Measurements from ENCODE around the gene ZBTB14. TPM values are rescaled to one million over a fixed set of nuclear protein-coding genes. Genes with fewer than 3 reads are reported as not detected.

The ZBTB14 gene, protein sequence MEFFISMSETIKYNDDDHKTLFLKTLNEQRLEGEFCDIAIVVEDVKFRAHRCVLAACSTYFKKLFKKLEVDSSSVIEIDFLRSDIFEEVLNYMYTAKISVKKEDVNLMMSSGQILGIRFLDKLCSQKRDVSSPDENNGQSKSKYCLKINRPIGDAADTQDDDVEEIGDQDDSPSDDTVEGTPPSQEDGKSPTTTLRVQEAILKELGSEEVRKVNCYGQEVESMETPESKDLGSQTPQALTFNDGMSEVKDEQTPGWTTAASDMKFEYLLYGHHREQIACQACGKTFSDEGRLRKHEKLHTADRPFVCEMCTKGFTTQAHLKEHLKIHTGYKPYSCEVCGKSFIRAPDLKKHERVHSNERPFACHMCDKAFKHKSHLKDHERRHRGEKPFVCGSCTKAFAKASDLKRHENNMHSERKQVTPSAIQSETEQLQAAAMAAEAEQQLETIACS
- total RNA-seq, result 9.9 and 13.9 TPM in 2 replicates

DNA sequence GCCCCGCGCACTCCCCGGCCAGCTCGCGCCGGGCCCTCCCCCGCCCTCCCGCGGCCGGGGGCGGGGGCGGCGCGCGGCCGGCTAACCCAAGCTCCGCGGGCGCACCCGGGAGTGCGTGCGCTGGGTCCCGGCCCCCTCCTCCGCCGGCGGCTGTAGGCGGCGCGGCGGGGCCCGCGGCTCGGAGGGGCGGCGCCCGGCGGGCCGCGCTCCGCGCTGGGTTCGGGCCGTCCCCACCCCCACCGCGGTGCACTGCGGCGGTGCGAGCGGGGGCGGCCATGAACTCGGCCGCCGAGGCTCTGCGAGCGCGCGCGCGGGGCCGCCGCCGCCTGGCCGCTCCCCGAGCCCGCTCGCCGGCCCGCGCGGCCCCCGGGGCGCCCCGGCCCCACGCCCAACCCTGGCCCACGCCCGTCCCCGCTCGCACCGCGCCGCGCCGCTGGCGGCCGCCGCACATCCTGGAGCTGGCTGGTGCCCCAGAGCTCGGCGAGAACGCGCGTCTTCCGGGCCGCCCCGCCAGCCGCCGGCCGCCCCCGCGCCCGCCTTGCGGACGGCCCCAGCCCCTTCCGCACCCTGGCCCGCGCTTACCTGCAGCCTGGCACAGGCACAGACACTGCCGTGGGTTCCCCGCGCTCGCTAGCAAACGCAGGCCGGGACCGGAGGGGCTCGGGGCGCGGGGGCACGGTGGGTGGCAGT lies at the start of gene ZBTB14:
TSS of gene ZBTB14 (minus strand) at position 496 of the 690 bp plus-strand sequence. CDS start 2,480 bp downstream, outside the sequence.

Other genes with a start within 250 kb of the ZBTB14 start
- not detected in 2 replicates for gene AKAIN1, start 98.5 kb downstream of the ZBTB14 start, total RNA-seq
- 130 and 139 TPM in 2 replicates for gene EPB41L3, start 248.3 kb upstream of the ZBTB14 start, total RNA-seq